Activated T-cell treated with anti-CD3 and anti-CD28 coated beads for 1 hour (primary cell): ENCODE results near the gene LTBP1.
"Not testable (repeated sequence)": the region's sequence is repeated elsewhere in the genome, so short reads cannot be mapped to it uniquely, and the experiment has no call there.

Experiments
- DNase-seq: peaks from one replicate; pipeline ENCODE4 v3.0.0-alpha.2; 2020; ENCODE audit warnings: low read depth

The LTBP1 gene

GRCh38 chr2:32963941-32964340, 17.2 kb downstream of the LTBP1 start:
- no peak for DNase-seq

GRCh38 chr2:32965523-32966171, 18.9 kb downstream of the LTBP1 start:
- no peak for DNase-seq

DNA sequence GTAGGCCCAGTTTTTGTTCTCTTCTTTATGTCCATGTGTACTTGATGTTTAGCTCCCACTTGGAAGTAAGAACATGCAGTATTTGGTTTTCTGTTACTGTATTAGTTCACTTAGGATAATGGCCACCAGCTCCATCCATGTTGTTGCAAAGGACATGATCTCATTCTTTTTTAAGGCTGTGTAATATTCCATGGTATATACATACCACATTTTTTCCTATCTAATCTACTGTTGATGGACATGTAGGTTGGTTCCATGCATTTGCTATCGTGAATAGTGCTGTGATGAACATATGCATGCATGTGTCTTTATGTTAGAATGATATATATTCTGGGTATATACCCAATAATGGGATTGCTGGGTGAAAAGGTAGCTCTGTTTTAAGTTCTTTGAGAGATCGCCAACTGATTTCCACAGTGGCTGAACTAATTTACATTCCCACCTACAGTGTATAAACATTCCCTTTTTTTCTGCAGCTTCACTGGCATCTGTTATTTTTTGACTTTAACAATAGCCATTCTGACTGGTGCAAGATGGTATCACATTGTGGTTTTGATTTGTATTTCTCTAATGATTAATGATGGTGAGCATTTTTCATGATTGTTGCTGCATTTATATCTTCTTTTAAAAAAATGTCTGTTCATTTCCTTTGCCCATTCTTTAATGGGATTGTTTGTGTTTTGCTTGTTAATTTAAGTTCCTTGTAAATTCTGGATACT, 22.9 kb downstream of the LTBP1 start:
- no peak for DNase-seq

DNA sequence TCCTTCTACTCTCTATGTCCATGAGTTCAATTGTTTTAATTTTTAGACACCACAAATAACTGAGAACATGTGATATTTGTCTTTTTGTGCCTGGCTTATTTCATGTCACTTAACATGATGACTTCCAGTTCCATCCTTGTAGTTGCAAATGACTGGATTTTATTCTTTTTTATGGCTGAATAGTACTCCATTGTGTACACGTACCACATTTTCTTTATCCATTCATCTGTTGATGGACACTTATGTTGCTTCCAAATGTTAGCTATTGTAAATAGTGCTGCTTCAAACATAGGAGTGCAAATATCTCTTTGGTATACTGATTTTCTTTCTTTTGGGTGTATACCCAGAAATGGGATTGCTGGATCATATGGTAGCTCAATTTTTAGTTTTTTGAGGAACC, 27.0 kb downstream of the LTBP1 start:
- not testable (repeated sequence) for DNase-seq

DNA sequence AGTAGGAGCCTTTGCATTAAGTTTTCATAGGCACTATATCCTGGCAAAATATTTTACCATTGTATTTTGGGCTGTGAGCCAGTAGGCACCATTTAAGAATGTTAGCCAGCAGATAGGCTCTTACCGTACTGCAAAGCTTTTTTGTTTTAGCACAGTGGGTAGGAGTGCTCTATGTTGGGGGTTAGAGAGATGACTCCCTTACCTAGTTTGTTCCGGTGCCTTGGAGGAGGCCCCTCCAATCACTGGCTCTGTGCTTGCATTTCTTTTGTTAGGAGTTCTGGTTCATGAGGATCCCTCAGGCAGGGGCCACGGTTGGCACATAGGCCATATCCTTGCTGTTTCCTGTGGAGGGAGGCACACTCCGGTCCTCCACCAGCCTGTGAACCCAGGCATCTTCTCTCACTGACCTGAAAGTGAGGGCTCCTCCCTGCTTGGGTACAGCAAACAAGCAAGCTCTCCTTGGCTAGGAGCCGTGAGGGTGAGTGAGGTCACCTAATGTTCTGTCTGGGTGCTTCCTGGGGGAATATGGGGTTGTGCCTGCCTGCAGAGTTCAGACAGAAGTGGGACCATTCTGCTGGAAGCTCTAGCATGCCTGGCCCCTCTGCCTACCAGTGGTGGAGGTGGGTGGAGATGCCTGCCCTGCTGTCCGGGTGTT, 29.8 kb downstream of the LTBP1 start:
- DNase-seq: no peak

GRCh38 chr2:32977228-32977758, 30.5 kb downstream of the LTBP1 start:
- no peak for DNase-seq

DNA sequence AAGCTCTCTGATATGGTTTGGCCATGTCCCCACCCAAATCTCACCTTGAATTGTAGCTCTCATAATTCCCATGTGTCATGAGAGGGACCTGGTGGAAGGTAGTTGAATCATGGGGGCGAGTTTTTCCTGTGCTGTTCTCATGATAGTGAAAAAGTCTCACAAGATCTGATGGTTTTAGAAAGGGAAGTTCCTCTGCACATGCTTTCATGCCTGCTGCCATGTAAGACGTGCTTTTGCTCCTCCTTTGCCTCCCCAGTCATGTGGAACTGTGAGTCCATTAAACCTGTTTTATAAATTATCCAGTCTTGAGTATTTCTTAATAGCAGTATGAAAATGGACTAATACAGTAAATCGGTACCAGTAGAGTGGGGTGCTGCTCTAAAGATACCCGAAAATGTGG, 34.9 kb downstream of the LTBP1 start:
- no peak for DNase-seq

GRCh38 chr2:32983193-32983924, 36.6 kb downstream of the LTBP1 start:
- DNase-seq: not testable (repeated sequence)

DNA sequence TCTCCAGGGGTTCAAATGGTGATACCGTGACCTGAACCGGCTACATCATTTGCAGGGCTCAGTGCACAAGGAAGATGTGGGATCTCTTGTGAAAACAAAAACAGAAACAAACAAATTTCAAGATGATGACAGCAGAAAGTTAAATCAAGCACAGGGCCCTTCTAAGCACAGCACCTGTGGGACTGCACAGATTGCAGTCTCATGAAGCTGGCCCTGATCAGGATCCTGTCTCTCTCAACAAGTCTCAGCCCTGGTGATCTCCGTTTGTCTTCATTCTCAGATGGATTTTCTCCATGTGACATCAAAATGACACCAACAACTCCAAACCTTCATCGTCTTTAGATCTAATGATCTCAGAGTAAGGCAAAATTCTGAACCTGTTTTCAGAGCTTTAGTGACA, 39.7 kb downstream of the LTBP1 start:
- no peak for DNase-seq

DNA sequence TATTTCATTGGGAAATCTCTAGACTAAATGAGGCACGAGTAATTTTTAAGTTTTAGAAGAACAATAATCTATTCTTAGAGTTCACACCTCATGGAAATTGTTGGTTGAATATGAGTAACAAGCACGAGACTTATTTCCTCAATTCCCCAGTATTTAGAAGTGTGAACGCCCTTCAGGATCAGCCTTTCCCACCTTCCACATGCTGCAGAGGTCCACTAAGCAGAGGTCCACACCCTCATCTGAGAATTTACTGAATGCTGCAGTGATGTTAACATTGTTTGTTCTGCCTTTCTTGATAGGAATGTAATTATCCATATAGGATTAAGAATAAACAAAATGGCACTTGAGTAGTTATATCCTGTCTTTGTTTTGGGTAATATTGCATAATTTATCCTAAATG, 41.8 kb downstream of the LTBP1 start:
- no peak for DNase-seq

GRCh38 chr2:32990556-32990955, 43.8 kb downstream of the LTBP1 start:
- no peak for DNase-seq

GRCh38 chr2:32991091-32991845, 44.5 kb downstream of the LTBP1 start:
- no peak for DNase-seq

- no peak for DNase-seq
Observed at GRCh38 chr2:32993005-32993539, 46.3 kb downstream of the LTBP1 start.

GRCh38 chr2:32997705-32998104, 51.0 kb downstream of the LTBP1 start:
- no peak for DNase-seq

- no peak for DNase-seq
Observed at GRCh38 chr2:33000986-33001385, 54.2 kb downstream of the LTBP1 start.

- no peak for DNase-seq
Observed at GRCh38 chr2:33001823-33002222, 55.1 kb downstream of the LTBP1 start.

- DNase-seq: no peak
Observed at GRCh38 chr2:33002863-33003262, 56.1 kb downstream of the LTBP1 start.

DNA sequence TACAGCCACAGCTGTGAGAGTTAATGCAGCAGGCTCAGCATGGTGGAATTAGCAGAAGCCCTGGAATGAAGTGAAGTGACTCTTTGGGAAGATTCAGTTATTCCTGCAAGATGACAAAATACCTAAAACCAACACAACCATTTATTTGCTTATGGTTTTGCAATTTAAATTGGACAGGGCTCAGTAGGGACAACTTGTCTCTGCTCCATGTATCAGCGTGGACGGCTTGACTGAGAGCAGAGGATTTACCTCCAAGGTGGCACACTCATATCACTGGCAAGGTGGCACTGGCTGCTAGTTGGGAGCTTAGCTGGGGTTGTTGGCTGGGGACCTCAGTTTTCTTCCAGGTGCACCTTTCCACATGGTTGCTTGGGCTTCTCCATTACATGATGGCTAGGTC, 58.3 kb downstream of the LTBP1 start:
- no peak for DNase-seq

- DNase-seq: no peak
Observed at GRCh38 chr2:33008716-33009115, 62.0 kb downstream of the LTBP1 start.

DNA sequence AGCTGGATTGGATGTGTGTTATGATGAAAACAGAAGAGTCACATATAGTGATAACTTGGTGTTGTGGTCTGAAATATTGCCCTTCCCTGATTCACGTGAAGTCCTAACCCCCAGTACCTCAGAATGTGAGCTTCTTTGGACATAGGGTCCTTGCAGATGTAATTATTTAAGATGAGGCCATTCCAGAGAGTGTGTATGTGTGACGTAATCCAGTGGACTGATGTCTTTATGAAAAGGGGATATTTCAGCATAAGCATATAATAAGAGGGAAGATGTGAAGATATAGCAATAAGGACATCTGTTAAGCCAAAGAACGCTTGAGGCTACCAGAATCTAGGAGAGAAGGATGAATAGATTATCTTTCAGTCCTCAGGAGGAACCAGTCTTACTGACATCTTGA, 62.5 kb downstream of the LTBP1 start:
- no peak for DNase-seq

DNA sequence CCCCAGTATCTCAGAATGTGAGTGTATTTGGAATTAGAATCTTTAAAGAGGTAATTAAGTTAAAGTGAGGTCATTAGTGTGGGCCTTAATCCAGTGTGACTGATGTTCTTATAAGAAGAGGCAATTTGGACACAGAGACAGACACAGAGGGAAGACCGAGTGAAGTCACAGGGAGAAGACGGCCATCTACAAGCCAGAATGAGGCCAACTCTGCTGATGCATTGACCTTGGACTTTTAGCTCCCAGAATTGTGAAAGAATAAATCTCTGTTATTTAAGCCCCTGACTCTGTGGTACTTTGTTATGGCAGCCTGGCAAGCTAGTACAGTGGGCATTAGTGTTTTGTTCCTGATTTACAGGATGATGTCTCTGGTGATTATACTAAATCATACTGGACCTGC, 64.6 kb downstream of the LTBP1 start:
- no peak for DNase-seq
